ENCODE results near the gene OR14I1.

DNA sequence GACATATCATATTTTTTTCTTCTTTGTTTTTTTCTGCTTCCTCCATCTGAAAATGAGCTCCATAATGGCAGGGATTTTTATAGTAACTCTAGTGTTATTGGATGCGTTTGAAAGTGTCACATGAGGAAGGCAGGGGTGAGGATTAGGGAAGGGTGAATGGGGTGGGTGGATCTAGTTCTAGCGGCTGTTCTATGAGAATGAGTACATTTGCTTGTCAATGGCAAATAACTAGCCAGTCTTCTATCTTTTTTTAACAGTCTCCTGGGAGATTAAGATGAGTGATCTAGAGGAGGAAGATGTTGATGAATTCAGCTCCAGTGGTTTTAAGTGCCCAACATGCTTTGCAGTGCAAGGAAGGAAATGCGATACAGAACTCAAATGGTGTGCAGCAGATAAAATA is 5.8 kb downstream of the OR14I1 start:
- TF ChIP-seq POLR2A (IDR thresholded peaks at IDR 0.05), result no peak
- TF ChIP-seq, protein P1, sequence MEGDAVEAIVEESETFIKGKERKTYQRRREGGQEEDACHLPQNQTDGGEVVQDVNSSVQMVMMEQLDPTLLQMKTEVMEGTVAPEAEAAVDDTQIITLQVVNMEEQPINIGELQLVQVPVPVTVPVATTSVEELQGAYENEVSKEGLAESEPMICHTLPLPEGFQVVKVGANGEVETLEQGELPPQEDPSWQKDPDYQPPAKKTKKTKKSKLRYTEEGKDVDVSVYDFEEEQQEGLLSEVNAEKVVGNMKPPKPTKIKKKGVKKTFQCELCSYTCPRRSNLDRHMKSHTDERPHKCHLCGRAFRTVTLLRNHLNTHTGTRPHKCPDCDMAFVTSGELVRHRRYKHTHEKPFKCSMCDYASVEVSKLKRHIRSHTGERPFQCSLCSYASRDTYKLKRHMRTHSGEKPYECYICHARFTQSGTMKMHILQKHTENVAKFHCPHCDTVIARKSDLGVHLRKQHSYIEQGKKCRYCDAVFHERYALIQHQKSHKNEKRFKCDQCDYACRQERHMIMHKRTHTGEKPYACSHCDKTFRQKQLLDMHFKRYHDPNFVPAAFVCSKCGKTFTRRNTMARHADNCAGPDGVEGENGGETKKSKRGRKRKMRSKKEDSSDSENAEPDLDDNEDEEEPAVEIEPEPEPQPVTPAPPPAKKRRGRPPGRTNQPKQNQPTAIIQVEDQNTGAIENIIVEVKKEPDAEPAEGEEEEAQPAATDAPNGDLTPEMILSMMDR (IDR thresholded peaks at IDR 0.05), result no peak
